HEK293 (cell line): ENCODE results near the gene CBLIF.

ENCODE experiments used
- CTCF ChIP-seq: fragments of 450-650 bp; formaldehyde crosslinking; IDR thresholded peaks from 2 replicates; pipeline ENCODE4 v1.5.1; 2016; ENCODE audit warnings: missing biosample characterization, missing genetic modification characterization
- KLF9 ChIP-seq: fragments of 450-650 bp; formaldehyde crosslinking; IDR thresholded peaks from 2 replicates; pipeline ENCODE4 v1.5.1; 2016; ENCODE audit warnings: missing biosample characterization, missing genetic modification characterization, low read depth
- PRDM1 ChIP-seq: fragments of 450-650 bp; formaldehyde crosslinking; IDR thresholded peaks from 2 replicates; pipeline ENCODE4; 2016; ENCODE audit warnings: missing biosample characterization, missing genetic modification characterization
- ZBTB8A ChIP-seq: fragments of 450-650 bp; formaldehyde crosslinking; IDR thresholded peaks from 2 replicates; pipeline ENCODE4 v1.5.1; 2016; ENCODE audit warnings: missing biosample characterization, missing genetic modification characterization
- ZNF157 ChIP-seq: fragments of 450-650 bp; formaldehyde crosslinking; IDR thresholded peaks from 2 replicates; pipeline ENCODE4 v1.5.1; 2016; ENCODE audit warnings: missing biosample characterization, missing genetic modification characterization
- ZNF2 ChIP-seq: fragments of 450-650 bp; formaldehyde crosslinking; IDR thresholded peaks from 2 replicates; pipeline ENCODE4 v1.5.1; 2016; ENCODE audit warnings: missing biosample characterization, missing genetic modification characterization
- ZNF501 ChIP-seq: fragments of 450-650 bp; formaldehyde crosslinking; IDR thresholded peaks from 2 replicates; pipeline ENCODE4 v1.5.1; 2016; ENCODE audit warnings: missing biosample characterization, missing genetic modification characterization
- ZNF600 ChIP-seq: fragments of 450-650 bp; formaldehyde crosslinking; IDR thresholded peaks from 2 replicates; pipeline ENCODE4 v1.5.1; 2016; ENCODE audit warnings: missing biosample characterization, missing genetic modification characterization

GRCh38 chr11:59829358-59829757, 15.9 kb downstream of the CBLIF start:
- no peak for TF ChIP-seq CTCF (tag by site-specific recombination)
- no peak for TF ChIP-seq ZNF2 (tag by site-specific recombination)
- TF ChIP-seq ZBTB8A (tag by site-specific recombination), result no peak
- TF ChIP-seq ZNF157 (tag by site-specific recombination), result no peak
- TF ChIP-seq PRDM1, result no peak
- TF ChIP-seq KLF9 (tag by site-specific recombination), result no peak
- TF ChIP-seq ZNF600, result no peak
- TF ChIP-seq ZNF501 (tag by site-specific recombination), result no peak
